Stimulated activated CD8-positive, alpha-beta memory T cell treated with anti-CD3 and anti-CD28 coated beads, Interleukin-12 subunit alpha, Interleukin-12 subunit beta, amount 100 ng/mL, for 24 hours (primary cell): ENCODE measurements around the gene PPIP5K2.
"Not testable (repeated sequence)": the region's sequence is repeated elsewhere in the genome, so short reads cannot be mapped to it uniquely, and the experiment has no call there.

Source experiments
- DNase-seq: peaks from one replicate; pipeline ENCODE4 v3.0.0-alpha.2; 2020; ENCODE audit errors: extremely low read depth

The PPIP5K2 gene

GRCh38 chr5:103119765-103120606, at the start of gene PPIP5K2, which contains the start of gene GIN1:
Gene PPIP5K2, plus strand, starts transcription at chr5:103120301. Its CDS starts 9,289 bp downstream, at chr5:103129590.
Gene GIN1, minus strand, starts transcription at chr5:103120138. Its CDS starts 11,431 bp downstream, at chr5:103108707.
- peak; percentile 84 for DNase-seq

GRCh38 chr5:103073500-103073899, 46.6 kb upstream of the PPIP5K2 start:
- not testable (repeated sequence) for DNase-seq

DNA sequence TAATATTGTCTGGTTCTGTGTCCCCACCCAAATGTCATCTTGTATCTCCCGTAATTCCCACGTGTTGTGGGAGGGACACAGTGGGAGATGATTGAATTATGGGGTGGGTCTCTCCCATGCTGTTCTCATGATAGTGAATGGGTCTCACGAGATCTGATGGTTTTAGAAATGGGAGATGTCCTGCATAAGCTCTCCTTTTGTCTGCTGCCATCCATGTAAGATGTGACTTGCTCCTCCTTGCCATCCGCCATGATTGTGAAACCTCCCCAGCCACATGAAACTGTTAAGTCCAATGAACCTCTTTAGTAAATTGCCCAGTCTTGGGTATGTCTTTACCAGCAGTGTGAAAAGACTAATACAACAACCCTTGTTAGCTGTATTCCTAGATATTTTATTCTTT, 44.7 kb upstream of the PPIP5K2 start:
- DNase-seq, result no peak

- DNase-seq, result no peak
Measured at GRCh38 chr5:103079796-103080195, 40.3 kb upstream of the PPIP5K2 start.

GRCh38 chr5:103086547-103086946, 33.6 kb upstream of the PPIP5K2 start:
- no peak for DNase-seq

DNA sequence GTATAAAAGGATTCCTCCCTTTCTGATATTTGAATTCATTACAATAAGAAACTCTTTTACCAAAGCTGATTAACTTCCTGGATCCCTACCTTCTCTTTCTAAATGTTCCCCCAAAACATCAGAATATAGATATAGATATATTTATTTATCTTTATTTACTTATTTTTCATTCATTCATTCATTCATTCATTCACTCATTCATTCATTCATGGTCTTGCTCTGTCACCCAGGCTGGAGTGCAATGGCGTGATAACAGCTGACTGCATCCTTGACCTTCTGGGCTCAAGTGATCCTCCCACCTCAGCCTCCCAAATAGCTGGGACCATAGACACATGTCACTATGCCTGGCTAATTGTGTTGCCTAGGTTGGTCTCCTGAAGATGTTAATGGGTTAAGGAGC, 30.8 kb upstream of the PPIP5K2 start:
- DNase-seq, result no peak

DNA sequence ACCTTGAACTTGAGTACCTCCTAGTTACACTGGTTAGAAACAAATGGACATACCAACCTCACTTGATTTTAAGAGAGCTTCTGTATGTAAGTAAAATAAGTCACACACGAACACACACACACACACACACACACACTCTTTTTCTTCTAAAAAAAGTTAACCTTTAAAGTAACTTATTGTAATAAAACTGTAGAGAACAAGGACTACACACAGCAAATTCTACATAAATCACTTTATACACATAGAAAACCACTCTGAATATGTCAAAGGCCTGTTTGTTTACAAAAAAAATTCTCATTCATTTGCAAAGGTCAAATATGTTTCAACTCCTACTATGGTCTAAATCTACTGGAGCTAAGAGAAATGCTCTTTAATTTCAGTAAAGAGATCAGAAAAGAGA, 29.3 kb upstream of the PPIP5K2 start:
- DNase-seq, result no peak

DNA sequence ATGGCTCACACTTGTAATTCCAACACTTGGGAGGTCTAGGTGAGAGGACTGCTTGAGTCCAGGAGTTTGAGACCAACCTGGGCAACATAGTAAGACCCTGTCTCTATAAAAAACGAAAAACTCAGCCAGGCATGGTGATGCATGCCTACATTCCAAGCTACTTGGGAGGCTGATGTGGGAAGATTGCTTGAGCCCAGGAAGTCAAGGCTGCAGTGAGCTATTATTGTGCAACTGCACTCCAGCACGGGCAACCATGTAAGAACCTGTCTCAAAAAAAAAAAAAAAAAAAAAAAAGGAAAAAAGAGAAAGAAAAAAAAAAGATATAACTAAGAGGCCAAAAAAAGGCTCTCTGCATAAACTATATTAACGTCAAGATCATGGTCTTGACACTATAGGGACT, 27.4 kb upstream of the PPIP5K2 start:
- DNase-seq, result no peak

- no peak for DNase-seq
Measured at GRCh38 chr5:103093727-103094126, 26.4 kb upstream of the PPIP5K2 start.

GRCh38 chr5:103094737-103095136, 25.4 kb upstream of the PPIP5K2 start:
- no peak for DNase-seq

DNA sequence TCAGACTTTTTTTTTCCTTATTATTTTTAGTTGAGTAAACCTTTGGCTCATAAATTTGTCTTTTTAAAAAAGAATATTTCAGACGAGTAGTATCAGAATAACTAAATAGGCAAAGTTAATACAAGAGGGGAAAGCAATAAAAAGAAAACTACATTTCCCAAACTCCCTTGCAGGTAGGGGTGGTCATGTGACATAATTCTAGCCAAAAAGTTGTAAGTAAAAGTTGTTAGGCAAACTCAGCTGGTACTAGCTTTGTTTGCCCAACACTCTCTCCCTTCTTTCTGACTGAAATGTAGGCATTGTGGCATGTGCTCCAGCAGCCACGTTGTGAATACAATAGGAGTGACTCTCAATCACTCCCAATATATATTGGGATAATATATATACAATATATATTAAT, 21.1 kb upstream of the PPIP5K2 start:
- DNase-seq, result no peak

GRCh38 chr5:103101079-103101750, 18.9 kb upstream of the PPIP5K2 start:
- DNase-seq, result no peak

GRCh38 chr5:103102234-103102633, 17.9 kb upstream of the PPIP5K2 start:
- no peak for DNase-seq

- no peak for DNase-seq
Measured at GRCh38 chr5:103108086-103108485, 12.0 kb upstream of the PPIP5K2 start.

GRCh38 chr5:103109277-103109676, 10.8 kb upstream of the PPIP5K2 start:
- no peak for DNase-seq

DNA sequence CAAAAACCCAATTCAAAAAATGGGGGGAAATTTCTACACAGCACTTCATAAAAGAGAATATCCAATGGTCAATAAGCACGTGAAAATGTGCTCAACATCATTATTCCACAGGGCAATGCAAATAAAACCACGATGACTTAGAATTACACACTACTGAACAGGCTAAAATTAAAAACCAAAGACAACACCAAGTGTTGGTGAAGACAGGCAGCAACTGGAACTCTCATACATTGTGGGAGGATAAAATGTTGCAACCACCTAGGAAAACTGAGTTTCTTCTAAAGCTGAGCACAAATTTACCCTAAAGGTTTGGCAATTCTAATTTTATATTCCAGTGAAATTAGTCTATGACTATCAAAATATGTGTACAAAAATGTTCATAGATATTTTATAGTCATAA, 9.7 kb upstream of the PPIP5K2 start:
- no peak for DNase-seq

DNA sequence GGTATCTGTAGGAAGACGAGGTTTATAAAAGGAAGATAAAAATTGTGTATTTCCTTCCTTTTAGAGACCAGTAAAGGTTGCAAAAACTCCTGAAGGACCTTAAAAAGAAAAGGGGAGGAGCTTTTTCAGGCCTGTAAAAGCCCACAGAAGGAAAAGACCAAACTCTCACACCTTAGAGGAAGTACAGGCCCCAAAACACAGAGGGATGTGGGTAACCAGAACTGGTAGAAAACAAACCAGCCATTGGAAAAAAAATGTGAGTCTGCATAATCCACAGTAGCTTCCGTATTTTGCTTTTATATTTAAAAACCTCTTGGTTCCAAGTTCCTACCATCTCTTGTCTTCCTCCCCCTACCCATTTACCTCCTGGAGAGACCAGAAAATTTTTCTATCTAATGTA, 8.6 kb upstream of the PPIP5K2 start:
- no peak for DNase-seq

DNA sequence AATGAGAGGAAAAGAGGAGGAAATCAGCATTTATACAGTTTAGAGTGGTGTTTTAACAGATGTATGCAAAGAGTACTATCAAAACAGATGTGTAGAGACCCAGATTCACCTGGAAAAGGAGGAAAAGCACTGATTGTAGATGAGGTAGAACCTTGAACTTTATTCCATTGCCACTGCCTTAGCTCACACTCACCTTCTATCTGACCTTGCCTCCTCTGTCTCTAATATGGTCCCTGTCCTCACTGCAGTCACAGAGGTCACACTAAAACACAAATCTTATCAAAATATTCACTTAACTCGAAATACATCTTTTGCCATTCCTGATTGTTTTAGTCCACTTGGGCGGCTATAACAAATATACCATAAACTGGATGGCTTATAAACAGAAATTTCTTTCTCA, 7.2 kb upstream of the PPIP5K2 start:
- no peak for DNase-seq

DNA sequence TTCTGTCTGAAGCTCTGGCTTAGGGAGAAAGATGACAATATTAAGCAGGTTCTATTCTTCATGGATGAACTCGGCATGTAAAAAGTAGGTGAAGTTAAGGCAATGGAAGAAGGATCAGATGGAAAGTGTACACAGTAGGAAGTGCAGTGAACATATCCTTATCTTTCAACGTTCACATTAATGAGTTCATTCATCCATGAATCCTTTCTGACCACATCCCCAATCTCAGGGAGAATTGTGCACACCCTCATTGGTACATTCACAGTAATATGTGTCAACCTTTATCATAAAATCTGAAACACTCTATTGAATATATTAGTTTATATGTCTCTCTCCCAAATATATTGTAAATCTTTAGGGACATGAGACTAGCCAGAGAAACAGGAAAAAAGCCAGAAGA, 5.7 kb upstream of the PPIP5K2 start:
- no peak for DNase-seq

- no peak for DNase-seq
Measured at GRCh38 chr5:103117471-103117991, 2.6 kb upstream of the PPIP5K2 start.

GRCh38 chr5:103119070-103119764, 884 bp upstream of the PPIP5K2 start:
- no peak for DNase-seq

- DNase-seq, result no peak
Measured at GRCh38 chr5:103120607-103121200, 603 bp downstream of the PPIP5K2 start.
